HepG2 (cell line): Measurements from ENCODE around the gene MAPK9. TPM values are rescaled to one million over a fixed set of nuclear protein-coding genes. Genes with fewer than 3 reads are reported as not detected.

Experiments used
- FOSL1 ChIP-seq: sonication (generic); formaldehyde crosslinking; IDR thresholded peaks from 2 replicates; pipeline ENCODE4 v1.9.0; 2021; ENCODE audit warnings: missing genetic modification reagents, borderline replicate concordance
- MTF1 ChIP-seq: sonication (generic); formaldehyde crosslinking; IDR thresholded peaks from 2 replicates; pipeline ENCODE4 v1.5.0; 2020; ENCODE audit warnings: missing genetic modification reagents
- ZFY ChIP-seq: sonication (generic); formaldehyde crosslinking; IDR thresholded peaks from 2 replicates; pipeline ENCODE4 v1.4.0; 2020; ENCODE audit warnings: missing genetic modification reagents
- ZNF619 ChIP-seq: sonication (generic); formaldehyde crosslinking; IDR thresholded peaks from 2 replicates; pipeline ENCODE4 v1.4.0; 2020; ENCODE audit warnings: mild to moderate bottlenecking, missing genetic modification reagents
- polyA plus RNA-seq, 8 experiments: library from polyadenylated mRNA; depleted of rRNA in 3 of 8; stranded (reverse) in 7 of 8; unstranded in 1 of 8; fragments of >200 nt; fragmentation: Illumina TruSeq in 4 of 8; extraction: Trizol in 4 of 8; gene quantifications; 2 replicates each; pipeline versions ENCODE4 v1.2.1 to v1.2.3, GENCODE V29; 2011 to 2016; ENCODE audit warnings: low read depth in 4 of 8, missing spikeins in 1 of 8, mixed read lengths in 1 of 8; ENCODE audit not compliant: insufficient read depth in 1 of 8
- total RNA-seq, 5 experiments: library from RNA; depleted of rRNA; stranded (reverse); fragments of >200 nt; fragmentation: Illumina TruSeq; extraction: Trizol; gene quantifications; 2 replicates each; pipeline ENCODE4 v1.2.3, GENCODE V29; 2016; ENCODE audit warnings: low read depth in 1 of 5
- TF ChIP-seq, protein P1 (sequence below), 2 experiments: sonication (generic) in 1 of 2; formaldehyde crosslinking in 1 of 2; IDR thresholded peaks; 2 replicates each; pipeline versions ENCODE4 v1.5.1 to v1.6.1; 2011 to 2020; ENCODE audit warnings: borderline replicate concordance in 1 of 2, low read depth in 1 of 2, low read length in 1 of 2, mild to moderate bottlenecking in 1 of 2, missing genetic modification reagents in 1 of 2, moderate library complexity in 1 of 2
- TF ChIP-seq, protein P2 (sequence below): sonication (generic); formaldehyde crosslinking; IDR thresholded peaks from 2 replicates; pipeline ENCODE4 v1.4.0; 2020; ENCODE audit warnings: missing genetic modification reagents
- TF ChIP-seq, protein P3 (sequence below): IDR thresholded peaks from 2 replicates; pipeline ENCODE4 v1.6.1; 2012; ENCODE audit warnings: inconsistent platforms

The MAPK9 gene
- total and polyA plus RNA-seq, 2 of the 13 experiments (the other 11 are each of a cell fraction or from before 2014, with no cell fraction given), result 30.1 to 56.1 TPM

DNA sequence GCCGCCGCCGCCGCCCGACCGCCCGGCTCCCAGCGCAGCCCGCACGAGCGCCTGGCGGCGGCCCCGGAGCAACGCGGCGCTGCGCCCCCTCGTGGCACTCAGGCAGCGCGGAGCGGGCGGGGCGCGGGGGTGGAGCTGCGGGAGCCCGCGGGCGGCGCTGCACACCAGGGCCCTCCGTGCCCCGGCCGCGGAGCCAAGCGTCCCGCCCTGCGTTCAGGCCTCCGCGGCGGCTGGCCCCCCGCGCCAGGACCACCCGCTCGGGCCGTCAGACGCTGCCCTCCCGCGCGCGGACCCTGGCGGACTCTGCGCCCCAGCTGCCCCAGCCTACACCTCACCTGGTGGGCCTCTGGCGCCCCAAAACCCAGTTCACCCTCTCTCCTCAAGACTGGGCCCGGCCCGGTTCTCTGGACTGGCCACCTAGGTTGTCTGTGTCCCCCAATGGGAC, 82.7 kb downstream of the MAPK9 start, which contains the start of gene RASGEF1C (continued):
- TF ChIP-seq, protein P1, sequence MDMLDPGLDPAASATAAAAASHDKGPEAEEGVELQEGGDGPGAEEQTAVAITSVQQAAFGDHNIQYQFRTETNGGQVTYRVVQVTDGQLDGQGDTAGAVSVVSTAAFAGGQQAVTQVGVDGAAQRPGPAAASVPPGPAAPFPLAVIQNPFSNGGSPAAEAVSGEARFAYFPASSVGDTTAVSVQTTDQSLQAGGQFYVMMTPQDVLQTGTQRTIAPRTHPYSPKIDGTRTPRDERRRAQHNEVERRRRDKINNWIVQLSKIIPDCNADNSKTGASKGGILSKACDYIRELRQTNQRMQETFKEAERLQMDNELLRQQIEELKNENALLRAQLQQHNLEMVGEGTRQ (IDR thresholded peaks at IDR 0.05; ENCODE audit: low read depth, low read length), result no peak
- TF ChIP-seq, protein P1 (CRISPR knock-in tag; IDR thresholded peaks at IDR 0.05; ENCODE audit: borderline replicate concordance), result no peak
- TF ChIP-seq ZNF619 (CRISPR knock-in tag) (no peak), MTF1 (CRISPR knock-in tag) (no peak), FOSL1 (CRISPR knock-in tag) (no peak), ZFY (CRISPR knock-in tag) (0 out of 2 replicates have a peak, but pooled peaks have one; percentile 20)
- TF ChIP-seq, protein P2, sequence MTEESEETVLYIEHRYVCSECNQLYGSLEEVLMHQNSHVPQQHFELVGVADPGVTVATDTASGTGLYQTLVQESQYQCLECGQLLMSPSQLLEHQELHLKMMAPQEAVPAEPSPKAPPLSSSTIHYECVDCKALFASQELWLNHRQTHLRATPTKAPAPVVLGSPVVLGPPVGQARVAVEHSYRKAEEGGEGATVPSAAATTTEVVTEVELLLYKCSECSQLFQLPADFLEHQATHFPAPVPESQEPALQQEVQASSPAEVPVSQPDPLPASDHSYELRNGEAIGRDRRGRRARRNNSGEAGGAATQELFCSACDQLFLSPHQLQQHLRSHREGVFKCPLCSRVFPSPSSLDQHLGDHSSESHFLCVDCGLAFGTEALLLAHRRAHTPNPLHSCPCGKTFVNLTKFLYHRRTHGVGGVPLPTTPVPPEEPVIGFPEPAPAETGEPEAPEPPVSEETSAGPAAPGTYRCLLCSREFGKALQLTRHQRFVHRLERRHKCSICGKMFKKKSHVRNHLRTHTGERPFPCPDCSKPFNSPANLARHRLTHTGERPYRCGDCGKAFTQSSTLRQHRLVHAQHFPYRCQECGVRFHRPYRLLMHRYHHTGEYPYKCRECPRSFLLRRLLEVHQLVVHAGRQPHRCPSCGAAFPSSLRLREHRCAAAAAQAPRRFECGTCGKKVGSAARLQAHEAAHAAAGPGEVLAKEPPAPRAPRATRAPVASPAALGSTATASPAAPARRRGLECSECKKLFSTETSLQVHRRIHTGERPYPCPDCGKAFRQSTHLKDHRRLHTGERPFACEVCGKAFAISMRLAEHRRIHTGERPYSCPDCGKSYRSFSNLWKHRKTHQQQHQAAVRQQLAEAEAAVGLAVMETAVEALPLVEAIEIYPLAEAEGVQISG (CRISPR knock-in tag), result 0 out of 2 replicates have a peak, but pooled peaks have one; percentile 10
- TF ChIP-seq, protein P3, sequence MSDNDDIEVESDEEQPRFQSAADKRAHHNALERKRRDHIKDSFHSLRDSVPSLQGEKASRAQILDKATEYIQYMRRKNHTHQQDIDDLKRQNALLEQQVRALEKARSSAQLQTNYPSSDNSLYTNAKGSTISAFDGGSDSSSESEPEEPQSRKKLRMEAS, result 0 out of 2 replicates have a peak, but pooled peaks have one; percentile 8
